ENCODE results near the gene ZFR2.
"Not testable (repeated sequence)": the region's sequence is repeated elsewhere in the genome, so short reads cannot be mapped to it uniquely, and the experiment has no call there.

Gene ZFR2

GRCh38 chr19:3770136-3770999, 98.5 kb downstream of the ZFR2 start:
- DNase-seq: no peak

- no peak for DNase-seq
These were observed 99.3 kb downstream of the ZFR2 start for GRCh38 chr19:3769494-3769893.

GRCh38 chr19:3768748-3769099, 100.1 kb downstream of the ZFR2 start:
- DNase-seq: no peak

DNA sequence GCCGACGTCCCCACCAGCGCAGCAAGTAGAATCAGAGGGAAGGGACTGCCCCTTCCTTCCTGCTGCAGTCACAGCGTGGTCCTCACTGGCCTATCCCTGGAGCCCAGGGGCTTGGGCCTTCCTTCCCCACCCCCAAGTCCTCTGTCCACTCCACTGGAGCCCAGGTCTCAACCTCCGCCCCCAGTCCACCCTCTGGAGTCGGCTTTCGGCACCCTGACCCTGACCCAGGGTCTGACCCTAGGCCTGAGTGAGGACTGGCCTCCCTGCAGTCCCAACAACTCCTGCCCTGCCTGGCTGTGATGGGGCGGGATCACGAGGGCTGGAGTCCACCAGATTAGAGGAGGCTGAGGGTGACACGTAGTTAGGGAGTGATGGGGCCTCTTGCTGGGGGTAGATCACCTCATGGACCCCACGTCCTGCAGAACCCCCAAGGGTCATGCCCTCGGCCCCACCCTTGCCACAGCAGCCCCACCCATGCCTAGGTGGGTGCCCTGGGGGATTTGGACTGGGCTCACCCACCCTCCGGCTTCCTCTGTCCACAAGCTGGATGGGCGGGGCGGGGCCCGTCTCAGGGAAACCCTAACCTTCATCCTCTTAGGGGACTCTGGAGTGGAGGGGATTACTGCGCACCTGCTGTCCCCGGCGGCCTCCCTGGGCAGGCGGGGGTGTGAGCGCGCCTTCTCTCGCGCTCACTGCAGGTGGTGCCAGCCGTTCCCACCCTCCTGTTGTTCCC, 100.7 kb downstream of the ZFR2 start:
- DNase-seq: no peak

- DNase-seq: no peak
These were observed 101.8 kb downstream of the ZFR2 start for GRCh38 chr19:3767050-3767449.

GRCh38 chr19:3766520-3766919, 102.3 kb downstream of the ZFR2 start:
- no peak for DNase-seq

- DNase-seq: not testable (repeated sequence)
These were observed 103.1 kb downstream of the ZFR2 start for GRCh38 chr19:3765757-3766156.

GRCh38 chr19:3765121-3765520, 103.7 kb downstream of the ZFR2 start:
- no peak for DNase-seq

DNA sequence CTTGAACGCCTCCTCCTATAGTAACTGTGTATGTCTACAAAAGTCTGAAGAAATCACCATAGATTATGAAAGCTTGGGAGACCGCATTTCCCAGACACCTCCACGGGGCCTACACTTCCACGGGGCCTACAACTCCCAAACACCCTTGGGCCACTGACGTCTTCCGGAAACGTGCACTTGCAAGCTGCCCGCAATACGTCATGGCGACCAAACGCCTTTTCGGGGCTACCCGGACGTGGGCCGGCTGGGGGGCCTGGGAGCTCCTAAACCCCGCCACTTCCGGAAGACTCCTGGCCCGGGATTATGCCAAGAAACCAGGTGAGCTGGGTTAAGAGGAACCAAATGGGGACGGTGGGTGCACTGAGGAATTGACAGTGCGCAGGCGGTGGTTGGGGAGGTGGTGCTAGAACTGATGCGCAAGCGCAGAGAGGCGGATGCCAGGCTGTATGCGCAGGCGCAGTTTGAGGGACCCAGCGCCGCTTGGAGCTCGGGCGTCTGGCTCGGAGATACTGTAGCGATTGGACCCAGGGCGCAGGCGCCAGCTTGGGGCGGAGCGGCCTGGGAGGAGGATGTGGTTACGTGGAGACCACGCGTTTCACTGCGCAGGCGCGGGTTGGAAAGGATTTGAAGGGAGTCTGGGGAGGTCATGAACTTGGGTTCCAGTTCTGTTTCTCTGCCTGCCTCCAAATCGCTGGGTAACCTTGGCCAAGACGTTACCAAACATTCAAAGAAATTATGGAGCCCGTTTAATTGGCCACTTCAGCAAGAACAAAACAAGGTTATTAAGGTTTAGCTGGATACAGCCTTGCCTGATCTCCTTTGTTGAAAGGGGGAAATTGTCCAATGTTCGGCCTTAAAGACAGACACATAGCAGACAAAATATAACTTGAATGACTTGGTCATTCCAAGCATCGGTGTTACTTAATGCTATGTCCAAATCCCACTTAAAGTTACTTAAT, 106.1 kb downstream of the ZFR2 start, which contains the start of gene MRPL54:
Gene MRPL54, plus strand, starts transcription at position 182 of the 959 bp plus-strand sequence. Its CDS starts 19 bp downstream, at position 201.
- peak; percentile 98 to 100 for DNase-seq

DNA sequence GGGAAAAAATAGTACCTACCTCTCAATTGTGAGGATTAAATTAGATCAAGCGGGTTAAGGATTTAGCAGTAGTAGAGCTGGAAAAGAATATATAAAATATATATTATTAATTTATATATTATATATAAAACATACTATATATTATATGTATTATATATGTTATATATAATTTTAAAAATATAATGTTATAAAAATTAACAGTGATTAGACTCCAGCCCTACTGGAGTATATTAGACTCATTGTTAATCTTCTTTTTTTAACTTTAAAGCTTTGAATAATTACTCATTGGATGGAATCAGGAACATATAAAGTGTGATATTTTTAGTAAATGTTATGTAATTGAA, 106.7 kb downstream of the ZFR2 start:
- DNase-seq: no peak

- peak; percentile 93 to 97 for DNase-seq
These were observed 107.3 kb downstream of the ZFR2 start, which contains the start of gene APBA3 for GRCh38 chr19:3761382-3762129. APBA3 (minus strand) TSS chr19:3761692; CDS start chr19:3760264, 1,428 bp downstream.

- no peak for DNase-seq
These were observed 107.9 kb downstream of the ZFR2 start for GRCh38 chr19:3760871-3761361.

DNA sequence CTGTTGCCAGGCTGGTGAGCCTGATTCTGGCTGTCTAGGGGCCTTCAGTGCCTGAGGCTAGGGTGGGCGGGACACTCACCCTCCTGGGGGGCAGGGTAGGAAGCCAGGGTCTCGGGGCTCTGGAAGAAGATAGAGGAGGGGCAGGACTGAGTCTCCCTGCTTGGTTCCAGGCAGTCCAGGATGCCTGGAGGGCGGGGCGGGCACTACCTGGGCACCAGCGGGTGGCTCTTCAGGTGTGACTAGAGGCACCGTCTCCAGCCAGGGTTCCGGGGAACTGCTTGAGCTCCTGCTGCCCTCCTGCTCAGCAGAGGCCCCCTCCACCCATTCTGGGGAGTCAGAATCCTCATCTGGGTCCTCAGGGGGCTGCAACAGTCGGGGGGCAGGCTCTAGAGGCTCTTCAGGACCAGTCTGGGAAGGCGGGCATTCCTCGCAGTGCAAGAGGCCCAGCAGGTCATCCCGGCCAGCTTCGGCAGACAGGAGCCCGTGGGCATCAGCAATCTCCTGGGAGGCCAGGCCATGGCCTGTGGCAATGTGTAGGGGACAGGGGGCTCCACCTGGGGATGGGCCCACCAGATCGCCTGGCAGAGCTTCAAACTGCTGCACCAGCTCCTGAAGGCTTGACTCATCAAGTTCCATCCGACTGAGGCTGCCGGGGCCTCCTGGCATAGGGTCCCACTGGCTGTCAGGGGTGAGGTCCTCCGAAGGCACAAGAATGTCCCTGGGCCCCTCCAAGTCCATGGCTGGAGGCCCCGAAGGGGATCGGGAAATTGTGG, 109.2 kb downstream of the ZFR2 start:
- no peak for DNase-seq

DNA sequence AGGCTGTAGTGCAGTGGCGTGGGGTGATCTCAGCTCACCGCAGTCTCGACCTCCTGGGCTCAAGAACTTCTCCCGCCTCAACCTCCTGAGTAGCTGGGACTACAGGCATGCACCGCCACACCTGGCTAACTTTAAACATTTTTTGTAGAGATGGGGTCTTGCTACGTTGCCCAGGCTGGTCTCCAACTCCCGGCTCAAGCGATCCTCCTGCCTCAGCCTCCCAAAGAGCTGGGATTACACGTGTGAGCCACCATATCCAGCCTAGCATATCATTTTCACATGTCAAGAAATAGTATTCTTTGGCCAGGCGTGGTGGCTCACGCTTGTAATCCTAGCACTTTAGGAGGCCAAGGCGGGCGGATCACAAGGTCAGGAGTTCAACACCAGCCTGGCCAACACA, 110.5 kb downstream of the ZFR2 start:
- not testable (repeated sequence) for DNase-seq

GRCh38 chr19:3757705-3758104, 111.1 kb downstream of the ZFR2 start:
- not testable (repeated sequence) for DNase-seq

Data from stimulated activated CD4-positive, alpha-beta T cell treated with anti-CD3 and anti-CD28 coated beads, Interleukin-4, amount 100 ng/mL, for 4 hours (primary cell).